GM19395 (cell line): Measurements from ENCODE around the gene AKAP10.
"Not testable (repeated sequence)": the region's sequence is repeated elsewhere in the genome, so short reads cannot be mapped to it uniquely, and the experiment has no call there.

Experiments used
- ATAC-seq: cut with Tn5 transposase; IDR thresholded peaks from one replicate; pipeline ENCODE4 v1.9.1; 2021; ENCODE audit warnings: mild to moderate bottlenecking, moderate library complexity; ENCODE audit not compliant: unreplicated experiment

The AKAP10 gene

GRCh38 chr17:19979917-19980770, 2.5 kb upstream of the AKAP10 start:
- no peak for ATAC-seq

DNA sequence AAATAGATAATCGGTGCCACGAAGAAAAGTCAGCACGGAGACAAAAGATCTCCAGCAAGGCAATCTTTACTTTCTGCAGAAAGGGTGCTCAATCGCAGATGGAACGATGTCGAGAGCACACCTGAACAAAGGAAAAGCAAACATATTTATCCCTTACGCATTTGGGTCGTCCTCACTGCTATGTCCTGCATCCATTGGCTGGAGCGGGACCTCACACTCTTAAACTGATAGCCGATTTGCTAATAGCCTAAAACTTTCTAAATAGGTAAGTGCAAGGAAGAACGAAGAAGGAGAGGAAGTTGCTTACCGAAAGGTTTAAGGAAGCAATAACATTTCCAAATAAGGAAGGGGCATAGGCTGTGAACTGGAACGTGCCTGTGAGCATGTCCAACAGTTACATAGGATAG, 1.2 kb upstream of the AKAP10 start:
- ATAC-seq = no peak

- ATAC-seq = peak; percentile 48
Measured at GRCh38 chr17:19978209-19978802, 678 bp upstream of the AKAP10 start.

DNA sequence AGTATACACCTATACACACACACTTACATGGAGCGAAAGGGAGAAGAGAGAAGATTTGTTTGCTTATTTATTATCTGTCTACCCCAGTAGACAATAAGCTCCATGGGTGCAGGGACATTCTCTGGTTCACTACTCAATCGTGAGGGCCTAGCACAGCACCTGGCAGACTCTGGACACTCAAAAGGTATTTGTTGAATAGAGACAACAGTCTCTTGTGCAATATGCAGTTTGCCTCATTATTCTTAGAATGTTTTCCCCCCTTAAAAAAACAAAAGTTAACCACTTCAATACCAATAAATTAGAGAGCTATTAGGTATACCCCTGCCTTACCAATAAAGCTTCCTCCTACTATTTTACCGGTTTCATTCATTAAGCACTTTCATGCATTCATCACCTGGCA, 2.0 kb downstream of the AKAP10 start:
- ATAC-seq = no peak

- ATAC-seq = no peak
Measured at GRCh38 chr17:19973156-19973555, 4.5 kb downstream of the AKAP10 start.

DNA sequence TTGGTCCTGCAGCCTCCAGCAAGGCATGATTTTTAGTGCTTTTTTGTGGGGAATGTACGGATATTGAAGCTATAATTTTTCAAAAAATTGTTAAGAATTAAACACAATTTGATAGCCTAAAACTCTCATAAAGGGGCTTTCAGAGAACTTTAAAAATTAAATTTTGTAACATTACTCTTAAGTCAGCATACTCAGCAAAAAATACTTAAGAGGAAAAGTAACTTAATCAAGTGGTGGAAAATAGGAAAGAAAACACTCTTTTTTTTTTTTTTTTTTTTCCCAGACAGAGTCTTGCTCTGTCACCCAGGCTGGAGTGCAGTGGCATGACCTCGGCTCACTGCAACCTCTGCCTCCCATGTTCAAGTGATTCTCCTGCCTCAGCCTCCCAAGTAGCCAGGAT, 14.7 kb downstream of the AKAP10 start:
- not testable (repeated sequence) for ATAC-seq

DNA sequence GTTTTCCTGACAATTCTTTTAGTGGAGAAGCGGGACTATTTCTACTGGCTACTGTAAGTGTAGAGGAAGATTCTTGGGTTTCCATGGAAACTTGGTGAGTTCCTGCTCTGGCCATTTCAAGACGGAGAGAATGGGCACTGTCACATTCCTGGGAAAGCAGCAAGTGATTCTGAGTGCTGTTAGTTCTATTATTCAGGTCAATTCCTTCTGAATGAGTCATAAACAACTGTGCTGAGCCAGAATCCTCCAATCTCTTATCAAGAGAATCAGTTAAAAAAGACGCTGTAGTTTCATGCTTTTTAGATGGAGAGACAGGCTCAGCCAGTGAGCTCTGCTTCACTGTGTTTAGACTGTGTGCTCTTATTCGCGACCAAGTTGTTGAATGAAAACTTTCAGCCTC, 19.6 kb downstream of the AKAP10 start:
- ATAC-seq = no peak

DNA sequence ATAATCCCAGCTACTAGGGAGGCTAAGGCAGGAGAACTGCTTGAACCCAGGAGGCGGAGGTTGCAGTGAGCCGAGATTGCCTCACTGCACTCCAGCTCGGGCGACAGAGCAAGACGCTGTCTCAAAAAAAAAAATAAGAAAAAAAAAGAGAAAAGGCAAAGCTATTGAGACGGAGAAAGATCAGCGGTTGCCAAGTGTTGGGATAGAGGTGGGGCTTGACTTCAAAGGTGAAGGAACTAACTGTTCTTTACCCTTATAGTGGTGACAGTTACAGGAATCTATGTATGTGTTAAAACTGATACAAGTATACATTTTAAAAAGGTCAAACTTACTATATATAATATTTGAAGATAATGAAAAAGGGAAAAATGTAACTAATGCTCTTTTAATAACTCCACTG, 22.5 kb downstream of the AKAP10 start:
- no peak for ATAC-seq

GRCh38 chr17:19951411-19951810, 26.2 kb downstream of the AKAP10 start:
- ATAC-seq = not testable (repeated sequence)

DNA sequence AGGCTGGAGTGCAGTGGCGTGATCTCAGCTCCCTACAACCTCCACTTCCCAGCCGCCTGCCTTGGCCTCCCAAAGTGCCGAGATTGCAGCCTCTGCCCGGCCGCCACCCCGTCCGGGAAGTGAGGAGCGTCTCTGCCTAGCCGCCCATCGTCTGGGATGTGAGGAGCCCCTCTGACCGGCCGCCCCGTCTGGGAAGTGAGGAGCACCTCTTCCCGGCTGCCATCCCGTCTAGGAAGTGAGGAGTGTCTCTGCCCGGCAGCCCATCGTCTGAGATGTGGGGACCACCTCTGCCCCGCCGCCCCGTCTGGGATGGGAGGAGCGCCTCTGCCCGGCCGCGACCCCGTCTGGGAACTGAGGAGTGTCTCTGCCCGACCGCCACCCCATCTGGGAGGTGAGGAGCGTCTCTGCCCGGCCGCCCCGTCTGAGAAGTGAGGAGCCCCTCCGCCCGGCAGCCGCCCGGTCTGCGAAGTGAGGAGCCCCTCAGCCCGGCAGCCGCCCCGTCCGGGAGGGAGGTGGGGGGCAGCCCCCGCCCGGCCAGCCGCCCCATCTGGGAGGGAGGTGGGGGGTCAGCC, 26.9 kb downstream of the AKAP10 start:
- not testable (repeated sequence) for ATAC-seq

DNA sequence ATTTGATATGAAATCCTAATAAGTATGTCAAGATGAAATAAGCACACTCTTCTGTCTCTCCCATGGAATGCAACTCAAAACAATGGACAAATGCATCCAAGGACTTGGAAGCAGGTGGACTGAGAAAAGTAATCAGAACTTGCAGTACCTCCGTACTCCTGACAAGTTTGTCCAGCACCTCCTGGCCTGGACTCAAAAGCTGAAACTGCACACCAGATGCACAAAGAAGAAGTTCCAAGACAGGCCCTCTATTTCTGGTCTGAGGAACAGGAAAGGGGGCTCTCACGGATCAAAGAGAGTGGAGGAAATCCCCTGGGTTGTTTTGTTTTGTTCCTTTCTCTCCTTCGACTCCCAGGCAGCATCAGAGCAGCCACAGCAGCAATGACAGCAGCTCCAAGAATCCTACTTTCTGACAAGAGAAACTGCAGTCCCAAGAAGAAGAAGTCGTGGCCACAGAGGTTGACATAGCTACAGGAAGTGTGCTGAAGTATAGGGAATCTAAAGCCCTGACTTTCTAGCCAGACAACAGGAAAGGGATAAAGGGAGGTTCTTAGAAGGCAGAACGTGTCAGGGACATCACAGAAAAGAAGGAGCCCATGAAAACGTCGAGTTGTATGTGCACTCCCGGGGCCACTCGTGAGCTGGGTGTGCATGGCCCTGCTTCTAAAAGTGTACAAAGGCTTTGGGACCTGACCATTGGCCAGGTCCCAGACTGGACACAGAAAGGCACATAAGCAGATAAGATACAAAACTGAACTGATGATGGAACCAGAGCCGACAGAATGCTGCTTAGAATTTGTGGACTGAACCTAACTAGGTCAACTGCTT, 29.3 kb downstream of the AKAP10 start:
- ATAC-seq = no peak

GRCh38 chr17:19946921-19947320, 30.7 kb downstream of the AKAP10 start:
- ATAC-seq = no peak

DNA sequence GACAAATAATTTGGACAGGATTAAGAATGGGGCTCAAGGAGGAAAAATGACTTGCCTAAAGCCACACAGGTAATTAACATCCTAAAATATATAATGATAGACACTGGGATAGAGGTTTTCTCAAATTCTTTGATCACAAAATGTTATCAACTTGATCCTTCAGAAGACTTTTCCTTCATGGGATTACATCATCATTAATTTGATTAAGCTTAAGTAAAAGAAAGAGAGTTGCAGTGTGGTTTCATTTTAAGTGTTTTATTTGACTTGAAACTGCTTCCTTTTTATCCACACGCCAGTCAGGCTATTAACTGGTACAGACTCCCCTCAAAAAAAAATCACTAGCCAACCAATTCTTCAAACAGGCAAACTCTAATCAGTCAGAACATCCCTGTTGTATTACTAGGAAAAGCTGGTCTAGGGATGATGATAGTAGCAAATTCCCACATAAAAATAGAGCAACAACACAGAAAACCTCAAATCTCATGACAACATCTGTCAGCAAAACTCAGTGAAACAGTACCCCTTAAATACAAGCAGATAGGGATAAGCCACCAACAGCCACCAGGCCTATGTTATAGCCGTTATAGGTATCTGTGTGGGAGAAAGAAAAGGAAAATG, 32.5 kb downstream of the AKAP10 start:
- ATAC-seq = no peak

- ATAC-seq = no peak
Measured at GRCh38 chr17:19943599-19943998, 34.0 kb downstream of the AKAP10 start.

GRCh38 chr17:19943026-19943425, 34.6 kb downstream of the AKAP10 start:
- no peak for ATAC-seq

DNA sequence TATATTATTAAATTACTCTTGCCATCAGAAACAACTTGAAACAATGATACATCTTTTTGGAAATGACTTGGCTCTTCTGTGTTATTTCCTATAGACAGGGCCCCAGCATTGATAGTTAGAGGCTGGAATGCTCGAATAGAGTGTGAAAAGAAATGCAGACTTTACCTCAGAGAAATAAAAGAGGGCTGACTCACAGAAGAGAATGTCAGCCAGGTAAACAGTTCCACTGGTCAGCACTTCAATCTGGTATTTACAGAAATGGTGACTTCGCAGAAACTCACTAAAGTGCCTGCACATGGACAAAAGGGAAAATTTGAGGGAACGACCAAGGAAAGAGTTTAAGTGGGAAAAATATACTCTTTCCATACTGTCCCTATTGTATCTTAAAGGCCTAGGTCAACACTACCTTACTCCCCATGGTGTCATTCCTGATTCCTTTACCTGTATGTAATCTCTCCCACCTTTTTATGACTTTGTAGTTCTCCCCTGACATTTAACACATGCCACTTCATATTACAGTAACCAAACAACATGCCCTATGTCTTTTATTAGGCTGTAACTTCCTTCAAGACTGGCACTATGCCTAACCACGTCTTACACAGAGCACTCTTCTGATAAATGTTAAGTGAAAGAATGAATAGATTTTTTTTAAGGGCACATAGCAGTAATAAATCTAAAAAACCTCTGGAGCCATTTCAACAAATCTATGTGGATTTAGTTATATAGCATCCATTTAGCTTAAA, 36.7 kb downstream of the AKAP10 start:
- no peak for ATAC-seq

GRCh38 chr17:19939993-19940721, 37.5 kb downstream of the AKAP10 start:
- ATAC-seq = no peak

- no peak for ATAC-seq
Measured at GRCh38 chr17:19938736-19939135, 38.9 kb downstream of the AKAP10 start.

DNA sequence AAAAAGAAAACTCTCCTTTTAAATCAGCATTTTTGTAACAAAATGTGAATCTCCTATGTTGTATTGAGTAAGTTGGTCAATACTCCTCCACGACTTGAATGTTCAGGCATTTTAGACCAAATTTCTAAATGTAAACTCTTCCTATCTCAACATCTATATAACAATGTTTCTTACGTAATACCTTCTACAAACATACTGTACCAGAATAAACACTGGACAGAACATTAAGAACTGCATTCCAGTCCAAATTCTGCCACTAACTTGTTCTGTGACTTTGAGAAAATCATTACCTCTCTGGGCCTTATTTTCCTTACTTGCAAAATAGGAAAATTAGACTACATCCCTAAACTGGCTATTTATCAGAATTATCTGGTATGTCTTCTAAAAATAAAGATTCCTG, 40.1 kb downstream of the AKAP10 start:
- no peak for ATAC-seq
